Measurements from ENCODE around the gene SLC22A3.

The SLC22A3 gene

DNA sequence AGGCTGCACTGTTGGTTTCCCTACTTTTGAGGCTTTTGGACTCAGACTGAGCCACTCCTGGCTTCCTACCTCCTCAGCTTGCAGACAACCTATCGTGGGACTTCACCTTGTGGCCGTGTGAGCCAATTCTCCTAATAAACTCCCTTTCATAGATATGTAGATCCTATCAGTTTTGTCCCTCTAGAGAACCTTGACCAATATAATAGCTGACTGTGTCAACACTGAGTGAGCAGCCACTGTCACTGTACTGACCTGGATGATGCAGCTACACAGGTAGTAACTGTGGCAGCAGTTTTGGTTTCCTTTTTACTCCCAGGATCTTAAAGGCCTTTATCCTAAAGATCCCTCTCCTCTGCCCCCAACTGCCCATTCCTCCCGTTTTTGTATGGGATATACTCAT lies 70.2 kb downstream of the SLC22A3 start:
- DNase-seq: no peak

- DNase-seq: no peak
These were observed 71.3 kb downstream of the SLC22A3 start for GRCh38 chr6:160419488-160419887.

GRCh38 chr6:160420253-160420968 lies 72.2 kb downstream of the SLC22A3 start:
- no peak for DNase-seq

DNA sequence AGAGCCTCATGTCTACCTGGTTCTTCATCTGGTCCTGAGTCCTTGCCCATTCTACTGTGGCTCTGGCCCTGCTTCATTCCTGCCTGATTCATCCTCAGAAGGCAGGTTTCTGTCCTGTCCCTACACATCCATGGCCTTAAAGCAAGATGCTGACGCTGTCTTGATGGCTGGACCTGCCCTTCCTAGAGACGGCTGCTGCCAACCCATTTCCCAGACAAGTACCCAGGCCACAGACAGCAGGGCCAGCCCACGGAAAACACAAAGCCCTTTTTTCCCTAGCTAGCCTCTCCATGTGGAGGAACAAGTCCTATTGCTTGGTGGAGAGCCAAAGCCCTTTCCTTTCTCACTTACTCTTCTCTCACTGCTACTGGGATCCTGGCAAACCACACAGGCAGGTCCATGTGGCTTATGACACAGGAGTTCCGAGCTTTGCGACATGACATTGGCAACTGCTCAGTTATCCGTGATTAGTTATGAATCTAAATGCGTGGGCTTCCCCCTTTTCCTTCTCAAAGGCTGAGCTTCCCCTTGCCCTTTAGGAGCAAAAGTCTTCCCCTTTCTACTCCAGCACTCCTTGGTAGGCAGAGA lies 72.9 kb downstream of the SLC22A3 start:
- DNase-seq: no peak

- no peak for DNase-seq
These were observed 73.7 kb downstream of the SLC22A3 start for GRCh38 chr6:160421854-160422253.

- no peak for DNase-seq
These were observed 76.1 kb downstream of the SLC22A3 start for GRCh38 chr6:160424256-160424655.

- no peak for DNase-seq
These were observed 78.0 kb downstream of the SLC22A3 start for GRCh38 chr6:160426136-160426535.

DNA sequence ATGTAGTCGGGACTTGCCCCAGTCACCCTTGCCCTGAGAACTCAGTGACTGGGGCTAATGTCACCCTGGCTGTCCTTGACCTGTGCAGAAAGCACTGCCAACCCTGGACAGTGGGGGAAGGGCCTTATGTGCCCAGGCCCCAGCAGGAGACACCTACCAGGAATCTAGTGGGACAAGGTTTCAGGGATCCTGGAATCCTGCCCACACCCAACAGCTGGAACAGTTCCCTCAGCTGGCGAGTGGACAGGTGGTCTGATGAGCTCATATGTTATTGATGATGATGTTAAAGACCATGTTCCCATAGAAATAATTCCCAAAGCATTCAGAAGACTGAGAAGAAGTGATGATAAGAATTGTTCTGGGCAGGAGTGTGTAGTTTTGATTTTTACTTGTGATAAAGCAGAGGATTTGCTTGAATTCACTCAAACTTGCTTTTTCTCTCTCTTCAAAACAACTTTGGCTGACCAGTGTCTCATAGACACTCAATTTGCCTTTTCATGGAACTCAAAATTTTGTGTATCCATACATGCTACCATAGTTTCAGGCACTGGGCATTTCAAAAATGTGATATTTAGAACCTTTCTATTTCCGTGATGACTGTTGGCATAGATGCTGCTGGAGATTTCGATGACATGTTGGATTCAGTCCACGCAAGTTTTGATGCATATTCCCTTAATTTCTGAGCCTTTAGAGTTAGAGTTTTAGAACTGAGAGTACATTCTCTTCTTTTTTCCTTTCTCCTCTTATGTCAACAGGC lies 79.3 kb downstream of the SLC22A3 start:
- DNase-seq: no peak

DNA sequence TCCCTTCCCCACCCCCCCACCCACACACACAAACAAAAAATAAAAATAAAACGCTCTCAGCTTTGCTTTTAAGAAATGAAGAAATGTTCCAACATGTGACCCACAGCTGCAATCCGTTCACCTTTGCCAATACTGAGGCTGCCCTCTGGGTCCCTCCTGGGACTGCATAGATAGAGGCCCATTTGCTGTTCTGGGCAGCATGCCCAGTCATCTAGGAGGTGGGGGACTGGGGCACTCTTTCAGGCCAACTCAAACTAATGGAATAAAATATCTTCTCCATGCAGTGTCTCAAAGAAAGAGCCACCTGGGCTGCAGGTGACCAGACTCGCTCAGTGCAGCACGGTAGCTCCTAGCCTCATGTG lies 79.9 kb downstream of the SLC22A3 start:
- DNase-seq: no peak

GRCh38 chr6:160428818-160429619 lies 80.8 kb downstream of the SLC22A3 start:
- DNase-seq: no peak

DNA sequence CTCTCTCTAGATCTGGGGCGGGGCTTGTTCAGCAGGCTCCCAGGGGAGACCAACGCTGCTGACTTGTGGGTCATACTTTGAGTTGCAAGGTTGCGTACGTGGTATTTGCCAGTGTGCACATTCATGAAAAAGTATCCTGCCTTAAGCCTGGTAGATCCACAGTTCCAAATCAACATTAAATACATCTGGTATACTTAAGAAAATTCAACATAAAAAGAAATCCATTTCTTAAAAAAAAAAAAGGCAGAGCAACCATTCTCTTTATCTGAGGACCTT lies 81.4 kb downstream of the SLC22A3 start:
- no peak for DNase-seq

DNA sequence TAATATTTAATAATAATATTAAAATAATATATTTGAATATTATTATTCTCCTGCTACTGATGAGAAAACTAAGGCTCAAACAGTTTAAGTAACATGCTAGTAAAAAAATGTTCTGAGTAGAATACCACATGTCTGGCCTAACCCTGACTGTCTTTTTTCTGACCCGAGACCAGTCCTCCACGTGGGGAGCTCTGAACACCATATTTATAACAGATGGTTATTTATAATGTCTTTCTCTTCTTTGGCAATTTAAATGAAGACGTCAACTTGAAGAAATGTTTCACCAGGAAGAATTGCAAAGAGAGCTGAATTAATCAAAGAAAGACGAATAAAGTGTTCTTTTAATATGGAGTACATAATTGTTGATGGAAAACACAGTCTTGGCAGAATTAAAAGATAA lies 82.0 kb downstream of the SLC22A3 start:
- no peak for DNase-seq

- DNase-seq: no peak
These were observed 82.6 kb downstream of the SLC22A3 start for GRCh38 chr6:160430751-160431150.

DNA sequence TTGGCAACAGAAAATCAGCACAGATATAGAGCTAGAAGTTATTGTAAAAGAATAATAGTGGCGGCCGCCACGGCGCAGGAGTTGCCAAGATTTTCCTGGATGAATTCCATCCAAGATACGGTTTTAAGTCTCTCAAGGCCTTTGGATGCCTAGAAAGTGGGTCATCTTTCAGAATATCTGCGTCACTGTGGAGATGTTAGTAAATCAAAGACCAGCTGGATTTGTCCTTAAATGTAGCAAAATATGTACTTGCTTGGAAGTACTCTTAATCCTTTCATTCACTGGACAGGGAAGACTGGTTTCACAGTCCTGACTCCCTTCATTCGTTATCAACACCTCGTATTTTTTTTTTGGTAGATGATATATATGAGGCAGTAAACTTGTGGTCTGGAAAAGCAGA lies 83.0 kb downstream of the SLC22A3 start:
- DNase-seq: no peak

GRCh38 chr6:160431791-160432404 lies 83.7 kb downstream of the SLC22A3 start:
- no peak for DNase-seq

DNA sequence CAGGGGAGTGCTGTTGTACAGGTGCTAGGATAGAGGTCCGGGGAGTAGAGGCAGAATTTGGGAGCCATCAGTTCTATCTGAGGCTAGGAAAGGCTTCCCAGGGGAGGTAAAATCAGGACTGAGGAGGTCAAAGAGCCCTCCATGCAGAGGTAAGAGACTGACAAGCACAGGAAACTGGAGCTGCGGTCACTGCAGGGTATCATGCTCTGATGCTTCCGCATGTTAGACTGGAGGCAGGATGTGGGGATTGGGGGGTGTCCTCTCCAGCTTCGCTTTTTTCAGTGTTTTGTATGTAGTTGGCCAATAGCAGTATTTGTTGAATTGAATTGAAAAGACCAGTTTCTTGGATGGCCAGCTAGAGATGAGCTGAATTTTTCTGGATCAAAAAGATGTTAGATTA lies 87.8 kb downstream of the SLC22A3 start:
- no peak for DNase-seq

- no peak for DNase-seq
These were observed 89.0 kb downstream of the SLC22A3 start for GRCh38 chr6:160437154-160437553.

GRCh38 chr6:160437775-160438174 lies 89.6 kb downstream of the SLC22A3 start:
- DNase-seq: no peak

DNA sequence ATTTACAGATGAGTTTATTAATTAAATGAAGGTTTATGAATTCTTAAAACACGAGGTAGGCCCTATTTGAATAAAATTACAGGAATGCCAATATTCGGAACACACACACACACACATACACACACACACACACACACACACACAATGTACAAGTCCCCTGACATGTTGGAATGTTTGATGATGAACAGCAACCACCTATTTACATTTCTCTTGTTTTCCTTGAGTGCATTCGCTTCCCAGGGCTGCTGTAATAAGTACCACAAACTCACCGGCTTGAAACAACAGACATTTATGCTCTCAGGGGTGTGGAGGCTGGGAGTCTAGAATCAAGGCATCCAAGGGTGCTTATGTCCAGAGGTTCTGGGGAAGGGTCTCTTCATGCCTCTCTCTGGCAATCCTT lies 90.3 kb downstream of the SLC22A3 start:
- DNase-seq: no peak

DNA sequence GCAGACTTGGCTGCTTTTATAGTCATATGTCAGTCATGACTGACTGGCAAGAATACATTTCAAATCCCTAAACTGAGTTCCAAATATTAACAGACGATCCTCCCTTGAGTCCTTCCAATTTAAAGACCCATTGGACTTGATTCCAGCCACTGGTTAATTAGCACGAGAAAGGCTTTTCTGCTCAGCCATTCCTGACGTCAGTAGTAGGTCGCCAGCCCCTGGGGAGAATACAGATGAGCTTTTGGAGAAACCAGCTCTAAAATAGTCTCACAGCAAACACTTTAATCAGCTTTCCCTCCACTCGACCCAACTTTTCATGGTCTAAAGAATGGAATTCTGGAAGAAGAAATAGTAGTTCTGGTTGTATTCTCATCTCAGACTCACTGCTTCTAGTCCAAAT lies 91.6 kb downstream of the SLC22A3 start:
- no peak for DNase-seq

DNA sequence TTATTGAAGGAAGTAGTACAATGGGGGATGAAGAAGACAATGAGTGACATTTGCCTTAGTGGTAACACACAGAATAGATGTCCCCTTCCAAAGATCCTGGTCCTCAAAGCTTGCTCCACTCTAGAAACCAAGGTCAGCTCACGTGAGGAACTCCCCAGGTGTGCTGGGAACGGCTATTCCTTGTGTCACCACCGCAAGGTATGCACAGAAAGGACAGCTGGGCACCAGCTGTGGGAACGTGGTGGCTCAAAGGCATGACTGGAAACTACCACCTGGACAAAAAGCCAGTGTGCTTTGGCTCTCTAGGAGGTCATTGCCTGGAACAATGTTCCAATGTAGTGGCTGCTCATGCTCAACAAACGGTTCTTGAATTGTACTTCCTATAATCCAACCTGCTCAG lies 94.0 kb downstream of the SLC22A3 start:
- no peak for DNase-seq

DNA sequence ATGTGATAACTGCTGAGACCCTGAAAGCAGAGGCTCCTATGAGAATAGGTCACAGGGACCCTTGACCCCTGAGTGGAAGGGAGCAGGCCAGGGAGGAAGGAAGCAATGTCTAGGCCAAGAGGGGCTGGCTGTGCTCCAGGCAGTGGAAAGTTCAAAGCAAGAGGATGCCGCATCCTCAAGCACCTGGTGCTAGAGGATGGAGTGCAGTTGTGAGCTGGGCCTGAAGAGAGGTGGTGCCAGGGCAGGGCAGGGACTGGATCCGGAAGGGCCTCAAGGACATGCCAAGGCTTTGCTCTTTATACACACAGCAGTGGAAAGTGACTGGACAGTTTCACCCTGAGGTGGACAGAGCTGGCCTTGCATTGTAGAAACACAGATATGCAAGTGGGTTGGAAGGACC lies 97.0 kb downstream of the SLC22A3 start:
- no peak for DNase-seq

DNA sequence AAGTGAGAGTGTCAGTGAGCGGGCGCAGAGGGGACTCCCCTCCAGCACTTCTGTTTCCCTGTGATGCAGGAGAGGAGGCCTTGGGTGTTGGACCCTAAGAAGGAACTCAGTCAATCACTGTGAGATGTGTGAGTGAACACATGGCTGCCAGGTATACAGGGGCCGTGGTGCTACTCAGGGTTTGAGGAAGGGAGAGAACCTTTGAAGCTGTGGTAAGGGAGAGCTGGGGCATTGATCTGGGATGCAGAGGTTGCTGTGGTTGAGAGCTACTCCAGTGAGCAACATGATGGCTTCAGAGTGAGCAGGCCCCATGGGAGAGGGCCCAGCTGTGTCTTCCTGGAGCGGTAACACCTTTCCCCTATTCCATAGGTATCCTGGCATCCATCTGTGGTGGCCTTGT lies 99.2 kb downstream of the SLC22A3 start:
- DNase-seq: no peak
